HL-60 (cell line): Measurements from ENCODE around the gene ZNF418.

Experiments used
- DNase-seq, 2 experiments: peaks; one replicate each; pipeline ENCODE4 v3.0.0-alpha.2; 2010 to 2020; ENCODE audit warnings: low read depth in 1 of 2, low spot score in 1 of 2
- H3K27ac ChIP-seq: fragments of 250-450 bp; sonication (Bioruptor Pico); replicated peaks from 2 replicates; pipeline ENCODE4 v1.5.1; 2020; ENCODE audit warnings: mild to moderate bottlenecking, moderate library complexity
- H3K27me3 ChIP-seq: fragments of 250-450 bp; sonication (Bioruptor Pico); 2 replicates; pipeline ENCODE4 v1.5.1; 2021; ENCODE audit warnings: mild to moderate bottlenecking, moderate library complexity; ENCODE audit not compliant: insufficient read depth, poor library complexity, severe bottlenecking
- H3K4me3 ChIP-seq: replicated peaks from 2 replicates; pipeline ENCODE4 v1.5.1; 2011; ENCODE audit warnings: mild to moderate bottlenecking, control low read depth, low read length; ENCODE audit not compliant: insufficient read depth
- CTCF ChIP-seq: IDR thresholded peaks from one replicate; pipeline ENCODE4 v1.5.1; 2011; ENCODE audit warnings: low read length, control low read depth, inconsistent platforms; ENCODE audit not compliant: insufficient read depth
- GABPA ChIP-seq: IDR thresholded peaks from 2 replicates; pipeline ENCODE4 v1.6.1; 2012; ENCODE audit warnings: low read depth
- POLR2AphosphoS5 ChIP-seq: IDR thresholded peaks from 2 replicates; pipeline ENCODE4 v1.6.1; 2012; ENCODE audit warnings: low read depth
- REST ChIP-seq: IDR thresholded peaks from 2 replicates; pipeline ENCODE4 v1.6.1; 2012; ENCODE audit warnings: low read depth; ENCODE audit not compliant: insufficient replicate concordance
- SPI1 ChIP-seq: IDR thresholded peaks from 2 replicates; pipeline ENCODE4 v1.6.1; 2012; ENCODE audit warnings: low read depth, mild to moderate bottlenecking, borderline replicate concordance
- long read RNA-seq: library from polyadenylated mRNA; unstranded; transcript quantifications from one replicate; pipeline ENCODE4 v2.0.0, GENCODE V29; 2020

Gene ZNF418
- long read RNA-seq, partial matches to known transcripts, result 0 of 1 reads
- long read RNA-seq, other reads (novel, unspliced or antisense), result 0 of 1 reads

- no peak for TF ChIP-seq CTCF
- 0 out of 2 replicates have a peak, but pooled peaks have one; percentile 2 for TF ChIP-seq SPI1
- TF ChIP-seq REST, result no peak
- no peak for TF ChIP-seq GABPA
- peak; percentile 42; the same call in 1 of the 2 replicates for TF ChIP-seq POLR2AphosphoS5
- DNase-seq, result peak; percentile 76 to 82
- Histone ChIP-seq H3K27me3 (no peaks in the 10 kb centered on the region), H3K4me3 (peak within 1 kb of the TSS; percentile 50), H3K27ac (peak within 1 kb of the TSS; percentile 62)
Measured at GRCh38 chr19:57934820-57935665, at the start of gene ZNF418. TSS of gene ZNF418 (minus strand) at chr19:57935402. CDS start at chr19:57933822, 1,580 bp downstream.

GRCh38 chr19:57978586-57979289 lies 43.5 kb upstream of the ZNF418 start:
- TF ChIP-seq REST (no peak), GABPA (no peak), SPI1 (no peak), CTCF (no peak), POLR2AphosphoS5 (no peak)
- Histone ChIP-seq H3K27me3 (no peaks in the 10 kb centered on the region), H3K27ac (no peak overlapping the region), H3K4me3 (no peak overlapping the region)
- no peak for DNase-seq

- H3K27me3 ChIP-seq, result no peaks in the 10 kb centered on the region
- TF ChIP-seq POLR2AphosphoS5 (no peak), GABPA (no peak), CTCF (no peak), SPI1 (no peak), REST (no peak)
- no peak for DNase-seq
- no peak within 1 kb of the TSS for H3K27ac ChIP-seq
- H3K4me3 ChIP-seq, result no peak within 1 kb of the TSS
Measured at GRCh38 chr19:57974434-57974833, 39.2 kb upstream of the ZNF418 start, which contains the start of gene C19orf18. TSS of gene C19orf18 (minus strand) at chr19:57974534. CDS start at chr19:57974432, 102 bp downstream.
